HEK293T (cell line): ENCODE data around the gene SP100.

Experiments used
- CTCF ChIA-PET: fragments of 350-600 bp; formaldehyde crosslinking; extraction: SDS; loops from one replicate; lab custom pipeline; 2021; ENCODE audit warnings: antibody characterized with exemption, inconsistent platforms; lab: Yijun Ruan, JAX
- POLR2A ChIA-PET: fragments of 350-600 bp; formaldehyde crosslinking; extraction: SDS; loops from one replicate; lab custom pipeline; 2020; ENCODE audit warnings: antibody characterized with exemption, inconsistent platforms; lab: Yijun Ruan, JAX
- DNase-seq: peaks from one replicate; pipeline ENCODE4 v3.0.0; 2012; ENCODE audit warnings: mixed read lengths; ENCODE audit errors: extremely low spot score
- ARNT ChIP-seq: fragments of 450-650 bp; IDR thresholded peaks from 2 replicates; pipeline ENCODE4 v1.6.1; 2017; ENCODE audit warnings: mild to moderate bottlenecking
- BHLHE40 ChIP-seq: fragments of 450-650 bp; IDR thresholded peaks from 2 replicates; pipeline ENCODE4 v1.6.1; 2016; ENCODE audit warnings: mild to moderate bottlenecking, moderate library complexity, borderline replicate concordance
- CTBP1 ChIP-seq: fragments of 450-650 bp; IDR thresholded peaks from 2 replicates; pipeline ENCODE4 v1.6.1; 2016; ENCODE audit warnings: borderline replicate concordance
- ELF4 ChIP-seq: fragments of 450-650 bp; IDR thresholded peaks from 2 replicates; pipeline ENCODE4 v1.6.1; 2017; ENCODE audit warnings: antibody characterized with exemption
- FOXA1 ChIP-seq: fragments of 450-650 bp; IDR thresholded peaks from 2 replicates; pipeline ENCODE4 v1.6.1; 2016; ENCODE audit warnings: mild to moderate bottlenecking
- FOXK2 ChIP-seq: fragments of 450-650 bp; IDR thresholded peaks from 2 replicates; pipeline ENCODE4 v1.6.1; 2016; ENCODE audit warnings: mild to moderate bottlenecking
- FOXM1 ChIP-seq: fragments of 450-650 bp; IDR thresholded peaks from 2 replicates; pipeline ENCODE4 v1.6.1; 2017; ENCODE audit warnings: mild to moderate bottlenecking, borderline replicate concordance
- HDGF ChIP-seq: fragments of 450-650 bp; IDR thresholded peaks from 2 replicates; pipeline ENCODE4 v1.6.1; 2017; ENCODE audit warnings: antibody characterized with exemption, borderline replicate concordance
- L3MBTL2 ChIP-seq: fragments of 450-650 bp; conservative IDR thresholded peaks from 2 replicates; pipeline ENCODE4 v1.6.1; 2016; ENCODE audit warnings: mild to moderate bottlenecking
- LEF1 ChIP-seq: fragments of 450-650 bp; IDR thresholded peaks from 2 replicates; pipeline ENCODE4 v1.6.1; 2017; ENCODE audit warnings: mild to moderate bottlenecking, borderline replicate concordance
- NFRKB ChIP-seq: fragments of 450-650 bp; IDR thresholded peaks from 2 replicates; pipeline ENCODE4 v1.6.1; 2016; ENCODE audit warnings: mild to moderate bottlenecking, moderate library complexity
- PKNOX1 ChIP-seq: fragments of 450-650 bp; IDR thresholded peaks from 2 replicates; pipeline ENCODE4 v1.6.1; 2016
- SP1 ChIP-seq: fragments of 450-650 bp; IDR thresholded peaks from 2 replicates; pipeline ENCODE4 v1.6.1; 2017
- SUZ12 ChIP-seq: fragments of 450-650 bp; IDR thresholded peaks from 2 replicates; pipeline ENCODE4 v1.6.1; 2016; ENCODE audit warnings: mild to moderate bottlenecking
- TARDBP ChIP-seq: fragments of 450-650 bp; IDR thresholded peaks from 2 replicates; pipeline ENCODE4 v1.6.1; 2016
- ZNF384 ChIP-seq: fragments of 450-650 bp; IDR thresholded peaks from 2 replicates; pipeline ENCODE4 v1.6.1; 2016

Gene SP100

GRCh38 chr2:230512955-230513748 is 97.2 kb downstream of the SP100 start:
- POLR2A ChIA-PET = no interaction called here
- CTCF ChIA-PET = no interaction called here
- DNase-seq = no peak
- TF ChIP-seq PKNOX1 = no peak
- no peak for TF ChIP-seq NFRKB
- no peak for TF ChIP-seq LEF1
- no peak for TF ChIP-seq SUZ12
- TF ChIP-seq SP1 = no peak
- TF ChIP-seq BHLHE40 = no peak
- TF ChIP-seq ELF4 = no peak
- no peak for TF ChIP-seq FOXK2
- no peak for TF ChIP-seq ARNT
- TF ChIP-seq HDGF = no peak
- TF ChIP-seq ZNF384 = no peak
- no peak for TF ChIP-seq FOXA1
- no peak for TF ChIP-seq FOXM1
- no peak for TF ChIP-seq CTBP1
- TF ChIP-seq TARDBP = no peak

- no peak for TF ChIP-seq LEF1
- TF ChIP-seq HDGF = no peak
- no peak for TF ChIP-seq L3MBTL2
- TF ChIP-seq ZNF384 = no peak
- no peak for TF ChIP-seq NFRKB
- no peak for TF ChIP-seq ARNT
- no peak for TF ChIP-seq ELF4
- no peak for TF ChIP-seq SP1
- TF ChIP-seq PKNOX1 = no peak
- TF ChIP-seq TARDBP = no peak
- TF ChIP-seq SUZ12 = no peak
- TF ChIP-seq FOXA1 = no peak
- no peak for TF ChIP-seq FOXK2
- TF ChIP-seq FOXM1 = no peak
- TF ChIP-seq CTBP1 = no peak
- no peak for TF ChIP-seq BHLHE40
- POLR2A ChIA-PET = no interaction called here
- CTCF ChIA-PET = interaction anchor here (0.6 kb wide), 1 partner anchor 21 kb away, joined by 3 read pairs; no protein-coding TSS in a partner anchor
- DNase-seq = no peak
Observed at GRCh38 chr2:230520061-230520874, 104.3 kb downstream of the SP100 start.

- ChIA-PET CTCF (no interaction called here), POLR2A (no interaction called here)
- DNase-seq = no peak
- no peak for TF ChIP-seq ZNF384
- TF ChIP-seq ELF4 = no peak
- TF ChIP-seq SUZ12 = no peak
- no peak for TF ChIP-seq FOXM1
- no peak for TF ChIP-seq SP1
- TF ChIP-seq ARNT = no peak
- no peak for TF ChIP-seq HDGF
- TF ChIP-seq TARDBP = no peak
- no peak for TF ChIP-seq FOXK2
- no peak for TF ChIP-seq FOXA1
- TF ChIP-seq CTBP1 = no peak
- TF ChIP-seq NFRKB = no peak
- no peak for TF ChIP-seq LEF1
Observed at GRCh38 chr2:230520875-230521155, 104.8 kb downstream of the SP100 start.

GRCh38 chr2:230521386-230521785 is 105.4 kb downstream of the SP100 start:
- no peak for DNase-seq
- ChIA-PET POLR2A (no interaction called here), CTCF (no interaction called here)
- TF ChIP-seq FOXK2 (no peak), ELF4 (no peak), SP1 (no peak), BHLHE40 (no peak), ZNF384 (no peak), PKNOX1 (no peak), FOXM1 (no peak), FOXA1 (no peak), ARNT (no peak), SUZ12 (no peak), LEF1 (no peak), CTBP1 (no peak)

- ChIA-PET CTCF (no interaction called here), POLR2A (no interaction called here)
- DNase-seq = no peak
- TF ChIP-seq L3MBTL2 = no peak
- TF ChIP-seq LEF1 = no peak
- no peak for TF ChIP-seq FOXA1
- TF ChIP-seq PKNOX1 = no peak
- TF ChIP-seq SUZ12 = no peak
- no peak for TF ChIP-seq HDGF
- no peak for TF ChIP-seq ARNT
- TF ChIP-seq FOXM1 = no peak
- TF ChIP-seq ELF4 = no peak
- no peak for TF ChIP-seq FOXK2
- TF ChIP-seq CTBP1 = no peak
- TF ChIP-seq NFRKB = no peak
- TF ChIP-seq ZNF384 = no peak
- no peak for TF ChIP-seq TARDBP
Observed at GRCh38 chr2:230525682-230526081, 109.7 kb downstream of the SP100 start.
